Activated CD4-positive, alpha-beta T cell treated with anti-CD3 and anti-CD28 coated beads, Interleukin-2, amount 50 U/mL, for 16 hours (primary cell): ENCODE data around the gene MAP3K8.
A peak's percentile ranks its signal among the peaks of the same experiment; 100 is the strongest.
"Not testable (repeated sequence)": the region's sequence is repeated elsewhere in the genome, so short reads cannot be mapped to it uniquely, and the experiment has no call there.

Experiments used
- DNase-seq: peaks from one replicate; pipeline ENCODE4 v3.0.0-alpha.2; 2020

Gene MAP3K8

GRCh38 chr10:30423655-30424275 is 10.2 kb upstream of the MAP3K8 start:
- not testable (repeated sequence) for DNase-seq

GRCh38 chr10:30425336-30426075 is 8.5 kb upstream of the MAP3K8 start:
- no peak for DNase-seq

GRCh38 chr10:30430544-30431298 is 3.3 kb upstream of the MAP3K8 start:
- DNase-seq = no peak

- DNase-seq = no peak
Observed at GRCh38 chr10:30431435-30431911, 2.5 kb upstream of the MAP3K8 start.

GRCh38 chr10:30432622-30433305 is 1.2 kb upstream of the MAP3K8 start:
- no peak for DNase-seq

GRCh38 chr10:30433306-30433729 is 666 bp upstream of the MAP3K8 start:
- DNase-seq = peak; percentile 46

GRCh38 chr10:30434273-30435072 is 489 bp downstream of the MAP3K8 start:
- DNase-seq = peak; percentile 84

- no peak for DNase-seq
Observed at GRCh38 chr10:30435073-30435422, 1.1 kb downstream of the MAP3K8 start.

- DNase-seq = not testable (repeated sequence)
Observed at GRCh38 chr10:30435499-30436167, 1.6 kb downstream of the MAP3K8 start.

- DNase-seq = no peak
Observed at GRCh38 chr10:30436191-30436611, 2.2 kb downstream of the MAP3K8 start.

GRCh38 chr10:30436671-30437030 is 2.7 kb downstream of the MAP3K8 start:
- DNase-seq = no peak

- peak; percentile 85 for DNase-seq
Observed at GRCh38 chr10:30437031-30437841, 3.3 kb downstream of the MAP3K8 start.

GRCh38 chr10:30438021-30438850 is 4.3 kb downstream of the MAP3K8 start:
- DNase-seq = no peak

- DNase-seq = no peak
Observed at GRCh38 chr10:30439931-30440330, 5.9 kb downstream of the MAP3K8 start.

- DNase-seq = no peak
Observed at GRCh38 chr10:30442019-30442606, 8.1 kb downstream of the MAP3K8 start.

- DNase-seq = no peak
Observed at GRCh38 chr10:30443049-30443448, 9.1 kb downstream of the MAP3K8 start.

GRCh38 chr10:30445711-30446110 is 11.7 kb downstream of the MAP3K8 start:
- DNase-seq = no peak

GRCh38 chr10:30447125-30447799 is 13.3 kb downstream of the MAP3K8 start:
- DNase-seq = peak; percentile 75

GRCh38 chr10:30448092-30448491 is 14.1 kb downstream of the MAP3K8 start:
- DNase-seq = no peak
